Measurements from ENCODE around the gene SESN1.
"Not testable (repeated sequence)": the region's sequence is repeated elsewhere in the genome, so short reads cannot be mapped to it uniquely, and the experiment has no call there.

SESN1 gene

DNA sequence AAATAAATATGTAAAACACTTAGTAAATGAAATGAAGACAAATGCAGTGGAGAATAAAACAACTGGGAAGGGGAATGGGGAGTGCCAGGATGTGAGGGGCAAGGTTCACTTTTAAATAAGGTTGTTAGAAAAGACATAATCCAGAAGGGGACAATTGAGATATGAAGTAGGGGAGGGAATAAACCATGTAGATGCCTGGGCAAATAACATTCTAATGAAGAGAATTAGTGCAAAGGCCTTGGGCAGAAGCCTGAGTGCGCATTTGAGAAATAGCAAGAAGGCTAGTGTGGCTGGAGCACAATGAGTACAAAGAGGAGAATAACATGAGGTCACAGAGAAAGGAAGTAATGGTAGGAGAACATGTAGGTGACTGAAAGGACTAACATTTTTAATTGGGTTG is 3.0 kb upstream of the SESN1 start:
- no peak for DNase-seq (ENCODE audit: low read depth, low spot score)
- no peak overlapping the region for H3K4me3 ChIP-seq (ENCODE audit: low read length)

DNA sequence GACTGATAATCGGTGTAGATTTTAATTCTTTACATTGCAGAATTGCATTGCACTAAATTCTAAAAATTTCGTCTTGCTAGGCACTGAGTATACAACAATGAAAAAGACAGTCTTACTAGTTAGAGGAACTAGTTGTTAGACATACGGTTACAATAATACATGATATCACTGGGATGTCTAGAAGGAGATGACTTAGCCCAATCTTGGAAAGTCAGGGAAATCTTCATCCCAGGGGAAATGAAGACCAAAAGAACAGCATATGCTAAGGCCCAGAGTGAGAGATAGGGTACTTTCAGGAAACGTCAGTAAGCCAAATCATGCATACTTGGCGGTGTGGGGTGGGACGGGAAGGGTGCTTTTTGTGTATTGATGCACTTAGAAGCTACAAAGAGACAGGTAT is 1.6 kb upstream of the SESN1 start:
- DNase-seq (ENCODE audit: low read depth, low spot score), result no peak
- peak overlapping the region; percentile 83 for H3K4me3 ChIP-seq (ENCODE audit: low read length)

DNA sequence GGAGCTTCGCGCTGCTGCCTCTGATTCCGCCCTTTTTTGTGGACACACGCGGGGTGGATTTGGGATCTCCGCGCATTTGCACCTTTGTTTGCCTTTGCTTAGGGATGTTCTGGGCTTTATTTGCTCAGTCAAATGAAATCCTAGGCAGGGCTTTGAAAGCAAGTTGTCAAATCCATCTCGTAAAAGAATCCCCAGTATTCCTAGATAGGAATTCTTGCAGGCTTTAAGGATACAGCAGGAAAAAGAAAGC is 1.1 kb upstream of the SESN1 start:
- DNase-seq (ENCODE audit: low read depth, low spot score), result no peak
- peak overlapping the region; percentile 83 for H3K4me3 ChIP-seq (ENCODE audit: low read length)

DNA sequence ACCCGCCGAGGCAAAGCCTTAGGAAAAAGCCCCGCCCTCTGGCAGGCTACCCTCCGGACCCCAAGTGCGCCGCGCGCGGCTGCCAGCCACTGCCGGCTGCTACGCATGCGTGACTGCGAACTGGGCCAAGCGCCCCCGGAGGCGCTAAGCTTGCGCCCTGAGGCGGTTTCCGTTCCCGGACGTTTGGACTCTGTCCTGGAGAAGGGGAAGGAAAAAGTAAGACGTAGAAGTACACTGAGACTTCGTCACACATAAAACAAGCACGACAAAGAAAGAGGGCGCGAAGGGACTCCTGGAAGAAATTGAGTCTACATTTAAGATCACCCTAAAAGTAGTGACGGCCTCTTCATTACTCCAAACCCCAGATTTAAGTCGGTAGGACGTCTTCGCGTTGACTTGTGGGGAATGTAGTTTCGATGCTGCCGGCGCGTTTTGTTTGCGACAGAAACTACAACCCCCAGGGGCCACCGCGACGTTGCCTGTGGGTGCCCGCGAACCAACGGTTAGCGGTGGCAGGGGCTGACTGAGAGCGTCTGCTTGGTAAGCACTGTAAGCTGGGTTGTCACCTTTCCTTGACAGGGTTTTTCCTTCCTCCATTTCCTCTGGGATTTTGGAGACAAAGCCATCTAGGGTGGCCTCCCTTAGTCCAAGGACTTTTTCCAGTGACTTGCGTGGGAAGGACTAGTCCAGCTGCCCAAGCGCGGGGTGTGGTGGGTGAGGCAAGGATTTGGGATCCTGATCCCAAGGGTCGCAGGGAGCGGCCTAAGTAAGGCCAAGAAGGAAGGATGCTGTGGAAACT is 589 bp upstream of the SESN1 start, which contains the start of gene CEP57L1:
Gene CEP57L1 (plus strand): TSS at position 472 of the 799 bp plus-strand sequence. CDS start 49,715 bp downstream, outside the sequence.
- DNase-seq (ENCODE audit: low read depth, low spot score), result peak; percentile 97
- H3K4me3 ChIP-seq (ENCODE audit: low read length), result peak within 1 kb of the TSS; percentile 83

DNA sequence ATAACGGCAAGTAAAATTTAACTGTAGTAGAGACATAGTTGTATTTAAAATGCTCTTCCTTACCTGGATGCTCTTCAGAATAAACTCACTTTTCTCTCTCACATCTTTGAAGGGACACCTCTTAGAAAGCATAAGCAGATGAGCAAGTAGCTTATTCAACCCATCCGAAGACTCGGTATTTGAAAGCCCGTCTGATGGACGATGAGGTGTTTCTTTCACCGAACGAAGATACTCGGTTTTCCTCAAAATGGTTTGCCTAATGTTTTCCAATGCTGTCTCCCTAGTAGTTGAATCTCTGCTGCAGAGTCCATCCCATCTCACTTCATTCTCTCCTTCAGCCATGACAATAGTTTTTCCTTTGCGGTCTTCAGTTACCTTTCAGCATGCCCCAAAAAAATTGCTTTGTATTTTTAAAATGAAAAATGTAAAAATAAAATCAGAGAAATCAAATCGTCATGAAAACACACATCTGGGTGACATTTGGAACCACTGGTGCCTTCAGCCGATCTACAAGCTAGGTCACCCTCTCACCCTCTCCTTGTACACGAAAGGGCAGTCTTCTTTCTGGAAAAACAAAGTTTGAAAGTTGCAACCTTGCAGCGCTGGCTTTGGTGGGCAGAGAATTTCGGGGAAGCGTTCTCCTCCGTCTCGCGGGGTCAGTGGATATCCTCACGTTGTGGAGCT is 772 bp downstream of the SESN1 start:
- H3K4me3 ChIP-seq (ENCODE audit: low read length), result peak overlapping the region; percentile 83
- DNase-seq (ENCODE audit: low read depth, low spot score), result no peak

DNA sequence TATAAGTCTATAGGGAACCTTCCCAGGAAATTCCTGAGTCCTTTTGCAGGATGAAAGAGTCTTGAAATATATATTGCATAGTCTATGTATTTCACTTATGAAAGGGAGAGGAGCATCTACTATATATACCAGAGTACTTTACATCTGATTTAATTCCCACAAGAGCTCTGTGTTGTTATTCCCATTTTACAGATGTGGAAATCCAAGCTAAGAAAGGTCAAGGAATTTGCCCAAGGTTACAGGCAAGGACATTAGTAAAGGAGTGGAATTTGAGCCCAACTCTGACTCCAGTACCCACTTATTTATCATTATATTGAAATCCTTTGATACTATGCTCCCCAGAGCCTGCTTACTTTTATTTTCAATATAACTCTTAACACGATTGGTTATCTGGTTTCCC is 2.6 kb downstream of the SESN1 start:
- no peak overlapping the region for H3K4me3 ChIP-seq (ENCODE audit: low read length)
- no peak for DNase-seq (ENCODE audit: low read depth, low spot score)

DNA sequence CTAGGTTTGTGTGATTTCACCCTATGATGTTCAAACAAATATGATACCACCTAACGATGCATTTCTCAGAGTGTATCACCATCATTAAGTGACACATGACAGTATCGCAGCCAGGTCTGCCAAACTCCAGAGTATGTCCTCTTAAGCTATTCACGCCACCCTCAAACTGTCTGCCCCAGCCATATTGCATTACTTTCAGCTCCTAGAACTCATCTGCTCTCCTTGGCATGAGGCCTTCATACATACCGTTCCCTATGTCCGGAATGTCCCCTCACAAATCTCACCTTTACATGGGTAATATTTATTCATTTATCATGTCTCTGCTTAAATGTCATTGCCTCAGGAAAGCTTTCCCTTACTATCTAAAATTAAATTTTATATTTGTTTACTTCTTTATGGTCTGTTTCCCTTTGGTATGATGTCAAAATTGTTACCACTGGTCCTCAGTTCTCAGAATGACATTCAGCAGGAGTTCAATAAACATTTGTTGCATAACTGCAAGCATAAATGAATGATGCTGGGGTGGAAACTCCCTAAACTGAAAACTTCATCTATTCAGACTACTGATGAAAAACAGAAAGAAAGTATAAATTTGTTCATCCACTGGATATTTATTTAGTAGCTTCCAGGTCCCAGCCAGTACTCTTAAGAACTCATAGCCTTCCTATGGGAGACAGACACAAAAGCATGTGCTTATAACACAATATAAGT is 3.2 kb downstream of the SESN1 start:
- DNase-seq (ENCODE audit: low read depth, low spot score), result no peak
- H3K4me3 ChIP-seq (ENCODE audit: low read length), result no peak overlapping the region

DNA sequence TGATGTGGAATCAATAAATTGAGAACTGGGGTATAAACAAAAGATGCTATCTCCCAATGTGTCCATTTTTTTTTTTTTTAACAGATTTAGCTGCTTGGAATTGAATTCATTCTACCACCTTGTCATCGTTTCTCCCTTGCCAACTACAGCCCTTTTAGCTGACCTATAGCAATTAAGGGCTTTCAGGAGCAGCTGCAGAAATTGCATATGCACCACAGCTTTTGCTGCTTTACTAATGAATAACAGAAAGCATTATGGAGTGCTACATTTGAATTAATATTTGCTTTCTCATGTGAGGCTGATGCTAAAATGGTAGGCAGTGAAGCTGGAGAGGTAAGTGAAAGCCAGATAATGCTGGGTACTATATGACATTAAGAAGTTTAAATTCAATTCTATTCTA is 5.7 kb downstream of the SESN1 start:
- H3K4me3 ChIP-seq (ENCODE audit: low read length), result no peak overlapping the region
- no peak for DNase-seq (ENCODE audit: low read depth, low spot score)

DNA sequence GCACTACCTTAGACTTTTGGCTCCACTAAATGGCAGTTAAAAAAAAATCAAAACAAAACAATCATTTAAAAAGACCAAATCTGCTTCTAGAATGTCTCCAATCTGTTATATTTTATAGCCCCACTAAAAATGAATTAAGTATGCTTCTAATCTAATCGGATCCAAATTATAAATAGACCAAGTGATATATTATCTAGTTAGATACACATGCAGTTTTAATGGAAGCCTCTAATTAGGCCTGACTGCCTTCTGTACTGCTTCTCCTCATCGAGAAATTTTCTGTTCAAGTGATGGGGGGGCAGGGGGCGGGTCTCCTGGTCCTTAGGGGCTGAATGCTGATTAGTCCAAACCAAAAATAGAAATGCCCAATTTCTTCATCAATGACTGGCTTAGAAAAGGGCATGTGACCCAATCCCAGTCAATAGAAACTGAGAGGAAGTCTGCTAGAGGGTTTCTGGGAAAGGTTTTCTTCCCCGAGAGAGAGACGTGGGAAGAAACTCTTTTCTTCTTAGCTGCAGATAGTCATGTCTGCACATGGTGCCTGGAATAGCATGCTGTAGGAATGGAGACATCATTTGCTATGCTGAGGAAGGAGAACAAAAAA is 6.9 kb downstream of the SESN1 start:
- no peak overlapping the region for H3K4me3 ChIP-seq (ENCODE audit: low read length)
- DNase-seq (ENCODE audit: low read depth, low spot score), result no peak

DNA sequence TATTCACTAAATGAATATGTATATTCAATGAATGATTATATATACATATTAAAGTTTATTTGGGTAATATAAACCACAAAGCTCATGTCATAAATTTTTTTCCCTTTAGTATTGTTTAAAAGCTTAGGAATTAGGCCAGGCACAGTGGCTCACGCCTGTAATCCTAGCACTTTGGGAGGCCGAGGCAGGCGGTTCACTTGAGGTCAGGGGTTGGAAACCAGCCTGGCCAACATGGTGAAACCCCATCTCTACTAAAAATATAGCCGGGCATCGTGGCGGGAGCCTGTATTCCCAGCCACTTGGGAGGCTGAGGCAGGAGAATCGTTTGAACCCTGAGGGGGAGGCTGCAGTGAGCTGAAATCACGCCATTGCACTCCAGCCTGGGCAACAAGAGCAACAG is 10.5 kb downstream of the SESN1 start:
- not testable (repeated sequence) for H3K4me3 ChIP-seq (ENCODE audit: low read length); DNase-seq (ENCODE audit: low read depth, low spot score)

DNA sequence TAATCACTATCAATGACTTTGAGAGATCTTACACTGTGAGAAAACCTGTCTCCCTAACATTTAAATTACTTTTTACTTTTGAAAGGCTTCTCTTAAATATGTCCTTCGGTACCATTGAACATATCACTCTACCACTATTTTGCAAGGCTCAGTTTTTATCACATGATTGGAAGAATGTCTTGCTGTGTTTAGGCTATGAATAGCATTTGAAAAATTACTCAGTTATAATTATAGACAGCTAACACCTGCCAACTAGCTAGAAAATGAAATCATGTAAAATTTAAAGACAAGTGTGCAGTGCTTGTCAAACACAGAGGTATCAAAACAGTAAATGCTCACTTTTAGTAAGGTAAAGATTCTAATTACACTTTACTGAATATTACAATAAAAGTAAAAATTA is 11.0 kb downstream of the SESN1 start:
- no peak overlapping the region for H3K4me3 ChIP-seq (ENCODE audit: low read length)
- no peak for DNase-seq (ENCODE audit: low read depth, low spot score)

DNA sequence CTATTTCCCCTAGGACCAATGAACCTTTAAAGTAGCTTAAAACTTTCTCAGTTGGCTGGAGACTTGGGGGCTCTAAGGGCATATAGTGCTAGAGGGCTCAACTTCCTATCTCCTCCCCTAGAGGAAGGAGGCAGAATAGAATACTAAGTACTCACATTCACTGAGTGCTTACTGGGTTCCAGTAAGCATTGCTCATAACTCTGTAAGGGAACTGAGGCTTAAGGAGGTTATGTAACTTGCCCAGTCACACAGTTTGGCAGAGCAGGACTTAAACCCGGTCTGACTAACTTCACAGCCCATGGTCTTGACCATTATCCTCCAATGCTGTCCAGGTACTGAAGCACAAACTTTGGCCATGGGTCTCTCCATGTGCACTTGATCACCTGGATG is 12.5 kb downstream of the SESN1 start:
- no peak for DNase-seq (ENCODE audit: low read depth, low spot score)
- H3K4me3 ChIP-seq (ENCODE audit: low read length), result no peak overlapping the region

DNA sequence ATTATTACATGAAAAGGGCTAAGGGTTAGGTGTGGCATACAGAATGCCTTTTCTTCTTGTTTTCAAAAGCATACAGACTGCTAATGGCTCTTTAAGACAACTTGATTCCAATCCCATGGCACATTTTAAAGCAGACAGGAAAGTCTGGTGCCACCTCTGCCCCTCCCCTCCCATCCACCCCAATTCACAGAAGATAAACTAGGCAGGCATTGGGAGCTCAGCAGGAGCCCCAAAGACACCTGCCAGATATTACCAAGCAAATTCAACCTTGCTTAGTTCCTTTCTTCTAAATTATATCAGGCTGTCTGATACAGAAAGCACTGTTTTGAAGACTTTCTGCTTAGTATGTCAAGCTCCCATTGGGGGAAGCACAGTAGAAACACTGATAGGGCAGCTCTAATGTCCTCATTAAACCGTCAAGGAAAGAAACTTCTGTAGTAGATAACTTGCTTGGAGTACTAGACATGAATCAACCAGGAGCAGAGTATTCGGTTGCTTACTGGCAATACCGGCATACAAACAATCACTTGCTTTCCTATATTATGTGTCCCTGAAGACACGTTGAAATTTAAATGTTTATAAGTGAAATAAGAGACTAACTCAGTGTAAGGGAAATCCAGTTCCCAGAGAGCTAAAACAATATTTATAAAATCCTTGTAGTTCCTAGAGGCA is 13.0 kb downstream of the SESN1 start:
- DNase-seq (ENCODE audit: low read depth, low spot score), result no peak
- no peak overlapping the region for H3K4me3 ChIP-seq (ENCODE audit: low read length)

DNA sequence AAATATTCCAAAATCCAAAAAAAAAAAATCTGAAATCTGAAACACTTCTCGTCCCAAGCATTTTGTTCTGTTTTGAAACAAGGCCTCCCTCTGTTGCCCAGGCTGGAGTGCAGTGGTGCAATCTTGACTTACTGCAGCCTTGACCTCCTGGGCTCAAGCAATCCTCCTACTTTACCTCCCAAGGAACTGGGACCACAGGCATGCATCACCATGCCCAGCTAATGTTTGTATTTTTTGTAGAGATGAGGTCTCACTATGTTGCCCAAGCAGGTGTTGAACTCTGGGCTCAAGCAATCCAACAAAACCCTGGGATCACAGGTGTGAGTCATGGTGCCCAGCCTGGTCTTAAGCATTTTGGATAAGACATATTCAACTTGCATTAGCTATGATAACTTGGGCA is 13.6 kb downstream of the SESN1 start:
- no peak for DNase-seq (ENCODE audit: low read depth, low spot score)

DNA sequence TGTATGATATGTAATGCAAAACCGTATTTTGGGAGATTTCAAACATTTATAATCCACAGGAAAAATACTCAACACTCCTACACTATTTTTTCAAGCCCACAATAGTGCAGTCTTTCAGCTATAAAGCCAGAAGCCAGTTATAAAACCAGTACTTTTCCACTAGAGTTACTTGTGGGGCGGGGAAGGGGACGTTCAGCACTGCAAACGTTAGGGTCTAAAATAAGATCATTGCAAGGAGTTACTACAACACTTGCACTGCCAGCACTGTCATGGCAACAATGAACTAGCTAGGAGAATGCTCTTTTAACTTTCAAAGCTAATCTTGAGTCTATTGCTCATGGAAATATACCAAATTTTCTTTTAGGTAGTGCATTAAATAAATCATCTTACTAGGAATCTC is 14.7 kb downstream of the SESN1 start:
- no peak overlapping the region for H3K4me3 ChIP-seq (ENCODE audit: low read length)
- no peak for DNase-seq (ENCODE audit: low read depth, low spot score)

More for the DNA sequence above, 13.6 kb downstream of the SESN1 start:
- no peak overlapping the region for H3K4me3 ChIP-seq (ENCODE audit: low read length)

DNA sequence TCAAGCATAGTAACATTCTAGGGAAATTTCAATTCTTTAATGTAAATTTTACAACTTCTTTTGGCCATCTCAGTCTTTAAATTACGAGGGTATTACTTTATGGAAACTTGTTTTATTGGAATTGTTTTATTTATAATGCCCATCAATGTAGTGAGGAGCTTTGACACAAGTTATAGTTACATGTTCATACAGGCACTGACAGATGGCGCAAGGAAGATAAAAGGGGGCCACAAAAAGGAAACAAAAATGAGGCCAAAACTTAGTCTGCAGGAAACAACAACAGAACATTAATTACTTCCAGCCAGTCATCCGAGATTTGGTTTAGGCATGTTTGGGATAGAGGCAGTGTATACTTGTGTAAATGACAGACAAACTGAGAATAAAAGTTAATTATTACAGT is 18.3 kb downstream of the SESN1 start:
- no peak for DNase-seq (ENCODE audit: low read depth, low spot score)
- no peak overlapping the region for H3K4me3 ChIP-seq (ENCODE audit: low read length)

DNA sequence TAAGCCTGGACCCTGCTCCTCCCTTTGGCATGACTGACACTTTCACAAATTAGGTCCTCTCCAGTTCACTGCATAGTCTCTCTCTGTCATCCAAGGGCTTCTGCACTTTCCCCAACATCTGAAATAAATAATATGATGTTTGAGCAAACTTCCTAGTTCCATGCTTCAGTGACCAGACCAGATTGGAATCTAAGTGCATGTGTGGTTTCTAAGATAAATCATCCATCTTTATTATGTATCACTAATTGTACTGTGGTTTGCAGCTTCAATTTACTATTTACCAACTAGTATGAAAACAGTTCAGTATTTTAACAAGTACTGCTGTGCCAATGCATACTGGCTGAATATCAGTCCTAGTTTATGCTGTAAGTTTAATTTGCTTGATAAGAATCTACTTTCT is 18.7 kb downstream of the SESN1 start:
- no peak overlapping the region for H3K4me3 ChIP-seq (ENCODE audit: low read length)
- DNase-seq (ENCODE audit: low read depth, low spot score), result no peak

DNA sequence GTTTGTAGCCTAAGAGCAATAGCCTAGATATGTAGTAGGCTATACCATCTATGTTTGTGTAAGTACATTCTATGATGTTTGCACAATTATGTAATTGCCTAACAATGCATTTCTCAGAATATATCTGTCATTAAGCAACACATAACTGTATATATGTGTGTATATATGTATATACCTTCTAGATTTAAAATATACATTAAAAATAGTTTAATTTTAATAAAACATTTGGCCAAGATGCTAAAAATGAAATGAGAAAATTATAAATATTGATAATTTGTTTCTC is 20.6 kb downstream of the SESN1 start:
- DNase-seq (ENCODE audit: low read depth, low spot score), result no peak
- no peak overlapping the region for H3K4me3 ChIP-seq (ENCODE audit: low read length)

DNA sequence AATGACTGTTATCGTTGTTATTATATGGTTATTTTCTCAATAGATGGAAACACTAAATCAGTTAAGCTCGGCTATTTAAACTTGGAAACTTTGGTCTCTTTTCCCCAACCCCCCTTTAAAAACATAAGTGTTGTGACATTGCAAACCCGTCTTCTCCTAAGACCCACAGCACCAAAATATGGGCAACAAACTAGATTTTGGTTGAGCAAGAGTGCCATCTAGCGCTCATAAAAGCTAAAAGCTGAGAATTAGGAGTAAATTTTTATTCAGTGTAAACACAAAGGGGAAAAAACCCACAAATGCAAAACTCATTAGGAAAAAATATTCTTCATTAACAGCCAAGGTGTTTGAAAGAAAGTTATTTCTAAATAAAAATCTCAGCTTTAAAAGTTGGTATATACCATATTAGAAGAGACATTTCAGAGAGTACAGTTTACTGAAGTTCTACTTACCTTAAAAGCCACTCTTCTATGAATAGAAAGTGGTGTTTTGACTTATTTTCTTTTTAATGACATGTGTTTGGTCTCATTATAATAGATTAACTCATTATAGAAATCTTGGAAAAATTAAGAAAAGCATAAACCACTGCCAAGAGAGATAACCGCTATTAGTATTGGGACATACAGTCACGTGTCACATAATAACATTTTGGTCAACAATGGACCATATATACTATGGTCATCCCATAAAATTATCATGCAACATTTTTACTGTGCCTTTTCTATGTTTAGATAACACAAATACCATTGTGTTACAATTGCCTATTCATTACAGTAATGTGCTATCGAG is 21.1 kb downstream of the SESN1 start:
- no peak overlapping the region for H3K4me3 ChIP-seq (ENCODE audit: low read length)
- peak; percentile 70 for DNase-seq (ENCODE audit: low read depth, low spot score)
